ENCODE data around the gene SIRT3.

The SIRT3 gene

DNA sequence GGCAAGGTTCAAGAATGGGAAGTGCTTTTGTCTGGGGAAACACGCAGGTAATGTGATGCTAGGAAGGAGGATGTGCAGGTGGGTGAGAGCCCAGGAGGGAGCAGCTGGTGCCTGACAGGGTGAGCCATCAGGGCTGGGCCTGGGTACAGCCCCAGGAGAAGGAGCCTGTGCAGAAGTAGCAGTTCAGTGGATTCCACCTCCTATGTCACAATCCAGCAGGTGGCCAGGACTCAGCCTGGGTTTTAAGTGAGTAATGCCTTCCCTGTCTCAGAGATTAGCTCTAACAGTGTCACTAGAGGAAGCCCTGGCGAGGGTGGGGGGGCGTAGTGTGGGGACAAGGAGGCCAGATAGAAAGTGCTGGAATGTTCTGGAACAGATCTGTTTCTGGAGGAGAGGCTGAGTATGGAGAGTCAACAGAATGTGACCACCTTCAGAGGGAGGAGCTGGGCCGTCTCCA, 20.5 kb downstream of the SIRT3 start:
- TF ChIP-seq, protein P1, sequence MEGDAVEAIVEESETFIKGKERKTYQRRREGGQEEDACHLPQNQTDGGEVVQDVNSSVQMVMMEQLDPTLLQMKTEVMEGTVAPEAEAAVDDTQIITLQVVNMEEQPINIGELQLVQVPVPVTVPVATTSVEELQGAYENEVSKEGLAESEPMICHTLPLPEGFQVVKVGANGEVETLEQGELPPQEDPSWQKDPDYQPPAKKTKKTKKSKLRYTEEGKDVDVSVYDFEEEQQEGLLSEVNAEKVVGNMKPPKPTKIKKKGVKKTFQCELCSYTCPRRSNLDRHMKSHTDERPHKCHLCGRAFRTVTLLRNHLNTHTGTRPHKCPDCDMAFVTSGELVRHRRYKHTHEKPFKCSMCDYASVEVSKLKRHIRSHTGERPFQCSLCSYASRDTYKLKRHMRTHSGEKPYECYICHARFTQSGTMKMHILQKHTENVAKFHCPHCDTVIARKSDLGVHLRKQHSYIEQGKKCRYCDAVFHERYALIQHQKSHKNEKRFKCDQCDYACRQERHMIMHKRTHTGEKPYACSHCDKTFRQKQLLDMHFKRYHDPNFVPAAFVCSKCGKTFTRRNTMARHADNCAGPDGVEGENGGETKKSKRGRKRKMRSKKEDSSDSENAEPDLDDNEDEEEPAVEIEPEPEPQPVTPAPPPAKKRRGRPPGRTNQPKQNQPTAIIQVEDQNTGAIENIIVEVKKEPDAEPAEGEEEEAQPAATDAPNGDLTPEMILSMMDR (IDR thresholded peaks at IDR 0.05; ENCODE audit: control extremely low read depth, extremely low read depth, low read depth, missing control alignments): no peak
- POLR2A ChIA-PET: interaction anchor here (0.5 to 1.8 kb wide), 3 partner anchors 8 to 43 kb away, joined by 3 to 5 read pairs (median 3); partner anchors contain the start of genes BET1L and RIC8A
- CTCF ChIA-PET: interaction anchor here (1.1 to 3.4 kb wide), 4 partner anchors 8 to 146 kb away, joined by 3 to 11 read pairs (median 4); partner anchors contain the start of genes BET1L and RIC8A
- DNase-seq (ENCODE audit: extremely low spot score): no peak

DNA sequence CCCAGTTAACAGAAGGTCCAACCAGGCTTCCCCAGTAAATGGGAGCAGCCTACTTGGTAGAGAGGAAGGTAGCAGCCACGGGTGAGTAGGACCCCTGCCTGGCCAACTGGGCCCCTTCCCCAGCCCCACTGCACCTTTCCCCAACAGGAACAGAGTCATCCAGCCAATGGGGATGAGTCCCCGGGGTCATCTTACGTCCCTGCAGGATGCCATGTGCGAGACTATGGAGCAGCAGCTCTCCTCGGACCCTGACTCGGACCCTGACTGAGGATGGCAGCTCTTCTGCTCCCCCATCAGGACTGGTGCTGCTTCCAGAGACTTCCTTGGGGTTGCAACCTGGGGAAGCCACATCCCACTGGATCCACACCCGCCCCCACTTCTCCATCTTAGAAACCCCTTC, 22.1 kb downstream of the SIRT3 start:
- DNase-seq (ENCODE audit: extremely low spot score): no peak
- CTCF ChIA-PET: interaction anchor here (1.7 to 3.4 kb wide), 2 partner anchors 37 to 148 kb away, joined by 6 to 11 read pairs; no protein-coding TSS in a partner anchor
- POLR2A ChIA-PET: interaction anchor here (0.7 kb wide), 1 partner anchor 526 kb away, joined by 3 read pairs; no protein-coding TSS in a partner anchor
- TF ChIP-seq, protein P1 (IDR thresholded peaks at IDR 0.05; ENCODE audit: control extremely low read depth, extremely low read depth, low read depth, missing control alignments): no peak

DNA sequence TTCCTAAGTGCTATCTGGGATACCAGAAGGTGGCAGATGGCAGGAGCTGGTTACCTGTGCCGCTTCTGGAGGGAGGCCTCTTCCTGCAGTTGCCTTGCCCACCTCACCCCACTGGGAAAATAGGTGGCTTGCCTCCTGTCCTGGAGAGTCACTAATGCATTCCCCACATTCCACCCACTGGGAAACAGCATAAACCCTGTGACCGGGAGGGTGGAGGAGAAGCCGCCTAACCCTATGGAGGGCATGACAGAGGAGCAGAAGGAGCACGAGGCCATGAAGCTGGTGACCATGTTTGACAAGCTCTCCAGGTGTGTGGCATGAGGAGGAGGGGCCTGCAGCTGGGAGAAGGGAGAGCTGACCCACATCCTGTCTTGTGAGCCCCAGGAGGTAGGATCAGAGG, 23.0 kb downstream of the SIRT3 start:
- POLR2A ChIA-PET: no interaction called here
- no peak for DNase-seq (ENCODE audit: extremely low spot score)
- TF ChIP-seq, protein P1 (IDR thresholded peaks at IDR 0.05; ENCODE audit: control extremely low read depth, extremely low read depth, low read depth, missing control alignments): no peak
- CTCF ChIA-PET: interaction anchor here (0.7 to 1.9 kb wide), 3 partner anchors 38 to 65 kb away, joined by 3 to 6 read pairs (median 4); partner anchors contain the start of gene NLRP6

DNA sequence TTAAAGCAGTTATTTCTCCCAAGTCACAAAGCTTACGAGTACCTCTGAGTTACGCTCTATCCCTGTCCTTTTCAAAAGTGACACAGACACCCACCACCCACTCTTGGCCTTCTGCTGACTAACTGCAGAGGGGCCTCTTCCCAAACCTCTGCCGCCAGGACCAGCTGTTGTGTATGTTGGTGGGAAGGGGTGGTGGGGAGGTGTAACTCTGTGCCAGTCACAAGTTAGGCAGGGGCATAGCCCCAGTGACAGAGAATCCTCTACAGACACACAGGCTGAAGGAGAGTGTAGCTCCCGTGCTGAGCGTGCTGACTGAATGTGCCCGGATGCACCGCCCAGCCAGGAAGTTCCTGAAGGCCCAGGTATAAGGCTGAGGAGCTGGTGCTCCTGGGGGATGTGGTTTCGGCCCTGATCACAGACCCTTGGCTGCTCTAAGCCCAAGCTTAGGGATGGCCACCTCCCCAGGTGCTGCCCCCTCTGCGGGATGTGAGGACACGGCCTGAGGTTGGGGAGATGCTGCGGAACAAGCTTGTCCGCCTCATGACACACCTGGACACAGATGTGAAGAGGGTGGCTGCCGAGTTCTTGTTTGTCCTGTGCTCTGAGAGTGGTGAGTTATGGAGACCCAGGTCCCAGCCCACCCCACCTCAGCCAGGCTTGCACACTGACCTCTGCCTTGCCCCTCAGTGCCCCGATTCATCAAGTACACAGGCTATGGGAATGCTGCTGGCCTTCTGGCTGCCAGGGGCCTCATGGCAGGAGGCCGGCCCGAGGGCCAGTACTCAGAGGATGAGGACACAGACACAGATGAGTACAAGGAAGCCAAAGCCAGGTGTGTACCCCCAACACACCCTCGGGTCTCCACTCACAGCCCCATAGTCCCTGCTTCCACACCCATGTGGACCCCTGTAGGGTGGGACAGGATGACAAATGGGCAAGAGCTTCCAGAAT, 23.7 kb downstream of the SIRT3 start:
- DNase-seq (ENCODE audit: extremely low spot score): no peak
- CTCF ChIA-PET: interaction anchor here (0.7 to 1.9 kb wide), 5 partner anchors 9 to 66 kb away, joined by 3 to 6 read pairs (median 4); partner anchors contain the start of gene NLRP6
- TF ChIP-seq, protein P1 (IDR thresholded peaks at IDR 0.05; ENCODE audit: control extremely low read depth, extremely low read depth, low read depth, missing control alignments): no peak
- POLR2A ChIA-PET: interaction anchor here (0.6 kb wide), 1 partner anchor 584 kb away, joined by 3 read pairs; no protein-coding TSS in a partner anchor

DNA sequence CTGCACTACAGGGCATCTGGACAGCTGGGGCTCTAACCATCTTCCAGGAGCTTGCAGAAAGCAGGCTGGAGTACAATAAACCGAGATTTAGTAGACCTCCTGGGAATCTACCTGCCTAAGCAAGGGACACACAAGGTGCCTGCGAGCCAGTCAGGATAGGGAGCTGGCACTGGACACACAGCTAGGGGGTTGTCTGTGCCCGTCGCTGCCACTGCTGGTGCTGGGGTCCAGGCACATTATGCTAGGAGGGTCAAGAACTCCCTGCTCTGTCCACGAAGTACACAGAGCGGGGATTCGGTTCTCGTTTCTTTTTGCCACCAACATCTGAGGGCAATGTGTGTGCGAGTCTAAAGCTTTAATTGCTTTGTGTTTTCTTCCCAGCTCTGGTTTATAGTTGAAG, 24.4 kb downstream of the SIRT3 start:
- TF ChIP-seq, protein P1 (IDR thresholded peaks at IDR 0.05; ENCODE audit: control extremely low read depth, extremely low read depth, low read depth, missing control alignments): no peak
- no peak for DNase-seq (ENCODE audit: extremely low spot score)
- ChIA-PET POLR2A (no interaction called here), CTCF (interaction anchor here (1.0 to 1.9 kb wide), 3 partner anchors 10 to 46 kb away, joined by 3 to 6 read pairs (median 4); no protein-coding TSS in a partner anchor)

DNA sequence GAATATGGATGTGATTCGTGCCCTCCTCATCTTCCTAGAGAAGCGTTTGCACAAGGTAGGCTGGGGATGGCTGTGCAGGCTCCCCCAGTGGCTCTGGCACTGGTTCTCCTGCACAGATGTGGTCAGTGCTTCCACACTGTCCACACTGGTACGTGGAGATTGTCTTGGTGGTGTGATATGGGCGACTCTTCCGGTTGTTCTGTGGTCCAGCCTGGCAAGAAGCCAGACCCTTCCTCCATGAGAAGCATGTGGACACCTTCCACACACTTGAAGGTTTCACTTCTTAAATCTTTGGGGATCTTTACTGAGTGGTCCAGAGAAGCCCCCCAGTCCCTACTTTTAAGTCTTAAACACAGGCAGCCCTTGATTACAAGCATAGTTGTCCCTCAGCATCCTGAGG, 24.8 kb downstream of the SIRT3 start:
- POLR2A ChIA-PET: no interaction called here
- TF ChIP-seq, protein P1 (IDR thresholded peaks at IDR 0.05; ENCODE audit: control extremely low read depth, extremely low read depth, low read depth, missing control alignments): no peak
- CTCF ChIA-PET: interaction anchor here (1.0 to 1.7 kb wide), 2 partner anchors 10 to 39 kb away, joined by 3 to 6 read pairs; no protein-coding TSS in a partner anchor
- DNase-seq (ENCODE audit: extremely low spot score): no peak
